GM18951 (cell line): ENCODE data around the gene TTC27.
"Not testable (repeated sequence)": the region's sequence is repeated elsewhere in the genome, so short reads cannot be mapped to it uniquely, and the experiment has no call there.

Source experiments
- POLR2A ChIP-seq: IDR thresholded peaks from 4 replicates; pipeline ENCODE4 v1.6.1; 2011; ENCODE audit warnings: mild to moderate bottlenecking; ENCODE audit not compliant: insufficient read length, insufficient read depth; ENCODE audit errors: extremely low read depth
- in situ Hi-C: fragments of 300-500 bp; cut with MboI; formaldehyde crosslinking; loops from one replicate; pipeline ENCODE4 v1.12.0; 2022; ENCODE audit warnings: low sequenced_read_pairs, mixed read lengths, inconsistent platforms; ENCODE audit not compliant: unreplicated experiment

Gene TTC27

GRCh38 chr2:32633040-32633439 lies 5.2 kb downstream of the TTC27 start:
- TF ChIP-seq POLR2A, result no peak
- in situ Hi-C loops, result no loop called here

GRCh38 chr2:32638548-32638947 lies 10.7 kb downstream of the TTC27 start:
- in situ Hi-C loops, result not testable (repeated sequence)

- in situ Hi-C loops, result no loop called here
- TF ChIP-seq POLR2A, result no peak
Observed at GRCh38 chr2:32641180-32641579, 13.3 kb downstream of the TTC27 start.

- in situ Hi-C loops, result no loop called here
- TF ChIP-seq POLR2A, result no peak
Observed at GRCh38 chr2:32647180-32647651, 19.4 kb downstream of the TTC27 start.

- no peak for TF ChIP-seq POLR2A
- in situ Hi-C loops, result no loop called here
Observed at GRCh38 chr2:32652555-32653209, 24.8 kb downstream of the TTC27 start.

- no peak for TF ChIP-seq POLR2A
- in situ Hi-C loops, result no loop called here
Observed at GRCh38 chr2:32656069-32656468, 28.2 kb downstream of the TTC27 start.

GRCh38 chr2:32663864-32664263 lies 36.0 kb downstream of the TTC27 start:
- no peak for TF ChIP-seq POLR2A

GRCh38 chr2:32666704-32667103 lies 38.9 kb downstream of the TTC27 start:
- in situ Hi-C loops, result no loop called here
- no peak for TF ChIP-seq POLR2A

More at GRCh38 chr2:32663864-32664263, 36.0 kb downstream of the TTC27 start:
- in situ Hi-C loops, result no loop called here

GRCh38 chr2:32668254-32668653 lies 40.4 kb downstream of the TTC27 start:
- in situ Hi-C loops, result no loop called here
- TF ChIP-seq POLR2A, result no peak

- in situ Hi-C loops, result no loop called here
- TF ChIP-seq POLR2A, result no peak
Observed at GRCh38 chr2:32671885-32672533, 44.2 kb downstream of the TTC27 start.

- in situ Hi-C loops, result no loop called here
Observed at GRCh38 chr2:32678825-32679224, 51.0 kb downstream of the TTC27 start.

GRCh38 chr2:32680942-32681341 lies 53.1 kb downstream of the TTC27 start:
- in situ Hi-C loops, result no loop called here
- TF ChIP-seq POLR2A, result no peak

More at GRCh38 chr2:32678825-32679224, 51.0 kb downstream of the TTC27 start:
- TF ChIP-seq POLR2A, result no peak

GRCh38 chr2:32683520-32684086 lies 55.8 kb downstream of the TTC27 start:
- in situ Hi-C loops, result no loop called here
- no peak for TF ChIP-seq POLR2A

- no peak for TF ChIP-seq POLR2A
- in situ Hi-C loops, result no loop called here
Observed at GRCh38 chr2:32688541-32688940, 60.7 kb downstream of the TTC27 start.
